K562 (cell line): ENCODE data around the gene HOXB5. TPM values are rescaled to one million over a fixed set of nuclear protein-coding genes. Genes with fewer than 3 reads are reported as not detected.

Source experiments
- ATAC-seq: fragments of 200-7000 bp; cut with Tn5 transposase; 3 replicates; pipeline ENCODE4 v1.9.1; 2020; ENCODE audit warnings: moderate library complexity
- BruUV-seq: library from RNA; stranded (reverse); fragments of 400-500 nt; replicated peaks from 2 replicates; lab custom pipeline; 2021; lab: Mats Ljungman, UMichigan
- CTCF ChIA-PET: fragments of 300-600 bp; formaldehyde crosslinking; extraction: SDS; loops from one replicate; lab custom pipeline; 2021; ENCODE audit warnings: low intra/inter-chr PET ratio; lab: Yijun Ruan, JAX
- POLR2A ChIA-PET: fragments of 300-600, 350-650 bp; sonication (Branson Sonifier 250); formaldehyde crosslinking; extraction: SDS; loops from one replicate; lab custom pipeline; 2021; ENCODE audit warnings: antibody characterized with exemption, inconsistent platforms; lab: Yijun Ruan, JAX
- DNase-seq, 4 experiments: peaks; one replicate each; pipeline versions ENCODE4 v3.0.0 to v3.0.0-alpha.2; 2011 to 2018; ENCODE audit warnings: low spot score in 3 of 4, mixed read lengths in 3 of 4; ENCODE audit errors: extremely low read depth in 1 of 4
- FAIRE-seq: peaks from 2 replicates; lab custom pipeline; 2011; peaks lifted over from hg19 to GRCh38; lab: Jason Lieb, UNC
- H2AFZ ChIP-seq: 2 replicates; pipeline ENCODE4 v1.6.0; 2011; ENCODE audit warnings: low read depth, low read length, control low read depth, inconsistent platforms
- H3K27ac ChIP-seq: fragments of 200-600 bp; 3 replicates; pipeline ENCODE4 v1.8.0; 2011; ENCODE audit warnings: low read depth, mild to moderate bottlenecking, control low read depth, inconsistent platforms, low read length, moderate library complexity, mixed read lengths; ENCODE audit errors: extremely low read depth
- H3K27me3 ChIP-seq, 2 experiments: fragments of 300-600 bp in 1 of 2; 2 replicates in 1 of 2; 3 replicates in 1 of 2; pipeline versions ENCODE4 v1.6.0 to v1.8.0; 2011; ENCODE audit warnings: inconsistent platforms in 2 of 2, low read length in 2 of 2, mild to moderate bottlenecking in 1 of 2, mixed read lengths in 1 of 2, moderate library complexity in 1 of 2; ENCODE audit not compliant: control insufficient read depth in 2 of 2, insufficient read depth in 2 of 2
- H3K36me3 ChIP-seq: fragments of 300-600 bp; 3 replicates; pipeline ENCODE4 v1.8.0; 2011; ENCODE audit warnings: mild to moderate bottlenecking, low read length, inconsistent platforms; ENCODE audit not compliant: control insufficient read depth, insufficient read depth
- H3K4me1 ChIP-seq, 2 experiments: fragments of 200-600 bp in 1 of 2; replicated peaks in 1 of 2; 2 replicates in 1 of 2; 3 replicates in 1 of 2; pipeline versions ENCODE4 v1.5.1 to v1.8.0; 2011; ENCODE audit warnings: inconsistent platforms in 2 of 2, low read length in 2 of 2, mild to moderate bottlenecking in 1 of 2, mixed read lengths in 1 of 2, moderate library complexity in 1 of 2; ENCODE audit not compliant: control insufficient read depth in 2 of 2, insufficient read depth in 2 of 2
- H3K4me2 ChIP-seq: 2 replicates; pipeline ENCODE4 v1.6.1; 2011; ENCODE audit warnings: low read length, control low read depth, inconsistent platforms, mixed read lengths; ENCODE audit not compliant: insufficient read depth
- H3K4me3 ChIP-seq: fragments of 200-600 bp; sonication (generic), shearing (Covaris generic); 2 replicates; pipeline ENCODE4 v1.5.1; 2016; ENCODE audit warnings: control low read depth, inconsistent platforms
- H3K79me2 ChIP-seq: fragments of 200-600 bp; 3 replicates; pipeline ENCODE4 v1.8.0; 2011; ENCODE audit warnings: low read length, inconsistent platforms; ENCODE audit not compliant: control insufficient read depth, insufficient read depth
- H3K9ac ChIP-seq, 2 experiments: 2 replicates each; pipeline versions ENCODE4 v1.6.0 to v1.6.1; 2011; ENCODE audit warnings: low read depth in 2 of 2, low read length in 2 of 2, control low read depth in 1 of 2, inconsistent platforms in 1 of 2, mild to moderate bottlenecking in 1 of 2, mixed read lengths in 1 of 2; ENCODE audit not compliant: insufficient read depth in 1 of 2
- H3K9me1 ChIP-seq: one replicate; pipeline ENCODE4 v1.6.0; 2011; ENCODE audit warnings: inconsistent platforms, mild to moderate bottlenecking, low read length, moderate library complexity; ENCODE audit not compliant: control insufficient read depth, insufficient read depth
- H3K9me3 ChIP-seq: replicated peaks from 2 replicates; pipeline ENCODE4 v1.5.1; 2011; ENCODE audit warnings: low read depth, low read length, inconsistent platforms; ENCODE audit not compliant: control insufficient read depth, insufficient read depth
- H4K20me1 ChIP-seq: replicated peaks from 2 replicates; pipeline ENCODE4 v1.6.1; 2011; ENCODE audit warnings: low read length, inconsistent platforms, mixed read lengths; ENCODE audit not compliant: control insufficient read depth, insufficient read depth
- HOXB6 ChIP-seq: fragments of 250-450 bp; sonication (Bioruptor Pico); IDR thresholded peaks from 2 replicates; pipeline ENCODE4 v1.5.1; 2022; ENCODE audit warnings: mild to moderate bottlenecking, borderline replicate concordance
- NFIX ChIP-seq: fragments of 250-450 bp; sonication (Bioruptor Pico); IDR thresholded peaks from 2 replicates; pipeline ENCODE4 v1.4.0; 2020; ENCODE audit warnings: low read depth, mild to moderate bottlenecking, moderate library complexity
- ZBTB11 ChIP-seq, 3 experiments: fragments of 200-800 bp in 1 of 3; fragments of 250-450 bp in 1 of 3; fragments of 450-650 bp in 1 of 3; sonication (Bioruptor Pico) in 1 of 3; sonication (Bioruptor generic) in 1 of 3; formaldehyde crosslinking in 1 of 3; IDR thresholded peaks; 2 replicates each; pipeline versions ENCODE4 v1.6.1 to v1.8.0; 2016 to 2022; ENCODE audit warnings: mild to moderate bottlenecking in 2 of 3, missing genetic modification characterization in 2 of 3, missing compliant biosample characterization in 1 of 3, moderate library complexity in 1 of 3
- ZNF277 ChIP-seq: fragments of 250-450 bp; sonication (Bioruptor Pico); IDR thresholded peaks from 2 replicates; pipeline ENCODE4 v1.8.0; 2022; ENCODE audit warnings: inconsistent platforms, mild to moderate bottlenecking, moderate library complexity, borderline replicate concordance
- WGBS: fragments of 100-300 bp; shearing (Covaris generic); methylation state at CpG from one replicate; pipeline ENCODE4 v1.1.6; 2016; ENCODE audit warnings: low coverage, mixed read lengths; ENCODE audit not compliant: insufficient coverage; ENCODE audit errors: missing lambda C conversion rate; 5-methylcytosine and 5-hydroxymethylcytosine counted together
- in situ Hi-C: fragments of 300-500 bp; cut with MboI; formaldehyde crosslinking; loops from 4 replicates; pipeline ENCODE4 v1.15.0; 2018; ENCODE audit warnings: inconsistent platforms, mixed read lengths
- intact Hi-C: fragments of 100-400 bp; cut with micrococcal nuclease; formaldehyde crosslinking; loops from 2 replicates; pipeline ENCODE4 v1.14.2; 2022
- polyA plus RNA-seq, 8 experiments: library from polyadenylated mRNA; depleted of rRNA in 4 of 8; stranded (reverse) in 5 of 8; unstranded in 3 of 8; fragments of >200 nt; fragmentation: Nextera tagmentation in 2 of 8; fragmentation: Illumina TruSeq in 1 of 8; extraction: Ambion mirVana in 2 of 8; extraction: Trizol in 1 of 8; gene quantifications; 2 replicates each; pipeline versions ENCODE4 v1.2.1 to v1.2.3, GENCODE V29; 2011 to 2014; ENCODE audit warnings: inconsistent platforms in 1 of 8, missing spikeins in 1 of 8
- total RNA-seq, 7 experiments: library from RNA; depleted of rRNA in 6 of 7; stranded (reverse); fragments of >200 nt in 6 of 7; fragmentation: Illumina TruSeq in 2 of 7; extraction: Trizol in 2 of 7; gene quantifications; 2 replicates each; pipeline versions ENCODE4 v1.2.1 to v1.2.3, GENCODE V29; 2011 to 2021; ENCODE audit warnings: low replicate concordance in 1 of 7

Gene HOXB5
- total and polyA plus RNA-seq, 9 of the 15 experiments (the other 6 are each of a cell fraction or from before 2014, with no cell fraction given), result 0.24 to 2.7 (median 0.65) TPM

GRCh38 chr17:48615047-48615962 is 21.7 kb upstream of the HOXB5 start, which contains the start of gene HOXB8:
Gene HOXB8 (minus strand): TSS chr17:48615292. CDS start chr17:48614704, 588 bp downstream.
- peaks cover 40% of the 10 kb centered on the region for H3K79me2 ChIP-seq
- ChIA-PET POLR2A (interaction anchor here (0.7 to 0.9 kb wide), 3 partner anchors 11 to 54 kb away, joined by 3 to 4 read pairs (median 3); partner anchors contain the start of genes HOXB6 and HOXB9), CTCF (no interaction called here)
- 91% methylated on average over 33 of the region's 41 CpGs for WGBS
- H3K27me3 ChIP-seq, result no peaks in the 10 kb centered on the region
- FAIRE-seq, result no peak
- H3K9ac ChIP-seq, result no peak within 1 kb of the TSS
- peaks cover 16% of the 10 kb centered on the region; the same call in 2 of the 3 replicates for H3K36me3 ChIP-seq
- TF ChIP-seq NFIX (CRISPR knock-in tag) (0 out of 2 replicates have a peak, but pooled peaks have one; percentile 8), HOXB6 (no peak), ZNF277 (peak; percentile 67; the same call in 1 of the 2 replicates), ZBTB11 (CRISPR knock-in tag; IDR thresholded peaks at IDR 0.05) (0 out of 6 replicates have a peak, but pooled peaks of 1 of the 3 experiments have one; percentile 27)
- no peak within 1 kb of the TSS for H3K27ac ChIP-seq
- no peak within 1 kb of the TSS for H3K4me2 ChIP-seq
- no peak for ATAC-seq
- in situ Hi-C loops, result no loop called here
- H4K20me1 ChIP-seq, result peaks cover 8% of the 10 kb centered on the region; the same call in 1 of the 2 replicates
- H3K9me3 ChIP-seq, result no peaks in the 10 kb centered on the region
- DNase-seq, result no peak
- peaks cover 20 to 51% of the 10 kb centered on the region in 2 experiments; a peak in 4 of 5 replicates for H3K4me1 ChIP-seq
- no TSS peak for BruUV-seq
- no peak within 1 kb of the TSS for H3K4me3 ChIP-seq
- no peaks in the 10 kb centered on the region for H3K9me1 ChIP-seq
- intact Hi-C loops, result no loop called here
- no peak within 1 kb of the TSS for H2AFZ ChIP-seq
